Heart left ventricle (tissue), 16 donors: ENCODE results near the gene TRIM31. TPM values are rescaled to one million over a fixed set of nuclear protein-coding genes. Genes with fewer than 3 reads are reported as not detected.

Experiments
- ATAC-seq, 4 donors: fragments of 200-7000 bp; cut with Tn5 transposase; one replicate each; pipeline ENCODE4 v1.9.1; 2020 to 2022; ENCODE audit warnings: moderate library complexity in 4 of 4, mild to moderate bottlenecking in 3 of 4, moderate number of reproducible peaks in 1 of 4
- DNase-seq, 5 donors: peaks; one replicate each; pipeline ENCODE4 v3.0.0-alpha.2; 2020
- H3K27ac ChIP-seq, 12 donors: fragments of 200-600 bp; sonication (generic) in 4 of 12; one replicate each; pipeline versions ENCODE4 v1.5.0 to v1.8.0; 2016 to 2022; ENCODE audit warnings: mild to moderate bottlenecking in 2 of 12
- H3K27me3 ChIP-seq, 9 donors: fragments of 200-600 bp; sonication (generic) in 2 of 9; one replicate each; pipeline versions ENCODE4 v1.5.1 to v1.8.0; 2016 to 2022; ENCODE audit warnings: mild to moderate bottlenecking in 3 of 9
- H3K36me3 ChIP-seq, 9 donors: fragments of 200-600 bp; sonication (generic) in 2 of 9; one replicate each; pipeline versions ENCODE4 v1.5.0 to v1.8.0; 2018 to 2022; ENCODE audit warnings: mild to moderate bottlenecking in 2 of 9
- H3K4me1 ChIP-seq, 12 donors: fragments of 200-600 bp; sonication (generic) in 4 of 12; one replicate each; pipeline versions ENCODE4 v1.5.0 to v1.8.0; 2016 to 2022; ENCODE audit warnings: mild to moderate bottlenecking in 3 of 12
- H3K4me3 ChIP-seq, 12 donors: fragments of 200-600 bp; sonication (generic) in 4 of 12; one replicate each; pipeline versions ENCODE4 v1.5.0 to v1.8.0; 2017 to 2022; ENCODE audit warnings: mild to moderate bottlenecking in 9 of 12, moderate library complexity in 4 of 12
- H3K9me3 ChIP-seq, 12 donors: fragments of 200-600 bp; sonication (generic) in 4 of 12; one replicate each; pipeline versions ENCODE4 v1.5.0 to v1.8.0; 2016 to 2022; ENCODE audit warnings: mild to moderate bottlenecking in 1 of 12
- CTCF ChIP-seq, 12 donors: fragments of 200-600 bp; sonication (generic) in 4 of 12; IDR thresholded peaks; one replicate each; pipeline versions ENCODE4 v1.5.0 to v1.8.0; 2018 to 2022; ENCODE audit warnings: antibody characterized with exemption in 12 of 12, mild to moderate bottlenecking in 5 of 12
- POLR2A ChIP-seq, 2 donors: fragments of 450-650 bp; IDR thresholded peaks; one replicate each; pipeline ENCODE4 v1.6.1; 2017; ENCODE audit warnings: antibody characterized with exemption in 2 of 2, mild to moderate bottlenecking in 2 of 2, moderate library complexity in 2 of 2
- WGBS, 4 donors: extraction: QIAGEN DNeasy Blood & Tissue Kit in 2 of 4; methylation state at CpG; one replicate each; pipeline versions ENCODE4 v1.1.5 to v1.1.7; 2013 to 2018; 5-methylcytosine and 5-hydroxymethylcytosine counted together
- intact Hi-C, 10 donors: fragments of 100-400 bp; cut with DNase I; formaldehyde crosslinking; loops; one replicate each; pipeline versions ENCODE4 v1.11.1 to v1.14.2; 2022
- polyA plus RNA-seq, 2 donors: library from polyadenylated mRNA; stranded (reverse); fragments of 200-250 nt; gene quantifications; one replicate each; pipeline ENCODE4 v1.2.3, GENCODE V29; 2013
- total RNA-seq, 9 donors: library from RNA; depleted of rRNA in 2 of 9; stranded (reverse); fragments of >200 nt in 2 of 9; fragmentation: NEBNext Ultra II Directional in 3 of 9; extraction: Animal tissue kit (Norgen Biotek cat#: 25700) in 3 of 9; gene quantifications; one replicate each; pipeline versions ENCODE4 v1.1.0 to v1.2.4, GENCODE V29; 2016 to 2023
- donor health status: ischemic (EF 13 %, LVEDD 7.1; RV severe dilation, severe dysfunction).
- donor health status: healthy with polysubstance abuse.
- donor health status: DM: no; HTN: yes; CAD: no.
- donor health status: DM: no; HTN: no; CAD: no.
- donor health status: ischemic (EF 25% LVEDD 6.9; RV normal size, moderate dysfunction).
- donor health status: ischemic (EF 25% LVEDD 5.7; RV mildly dilated, moderate dysfunction).
- donor health status: healthy.
- donor health status: DM: yes; HTN: yes; CAD: no.
- donor health status: ischemic (EF 35%, LVEDD 5.7; RV mildly dilated, moderate dysfunction).
- donor health status: nonischemic (EF 11% LVEDD 7.7; RV severe dilation, severe dysfunction).
- donor health status: DM: yes; HTN: yes; CAD: no.
- donor health status: PGD.
- donor health status: ischemic (EF 29% LVEDD 5.4; RV normal size, mild dysfunction).
- donor health status: nonischemic (EF 23%, LVEDD 6.1; RV moderate dilation, normal function).

Gene TRIM31
- total and polyA plus RNA-seq, 11 donors, result not detected

- intact Hi-C loops, result no loop called here
- Histone ChIP-seq H3K27me3 (peaks cover 0 to 18% (median 5%) of the 10 kb centered on the region in 9 donors), H3K9me3 (no peaks in the 10 kb centered on the region), H3K36me3 (no peaks in the 10 kb centered on the region), H3K4me3 (no peak overlapping the region), H3K4me1 (peaks cover 0 to 13% (median 0%) of the 10 kb centered on the region in 12 donors), H3K27ac (no peak overlapping the region)
- TF ChIP-seq POLR2A (IDR thresholded peaks at IDR 0.05), result no peak
- TF ChIP-seq CTCF (IDR thresholded peaks at IDR 0.05), result no peak
- ATAC-seq (no peak), DNase-seq (no peak)
- WGBS, 4 donors, result 81 to 87% (median 85%) methylated on average over 10 of the region's 10 CpGs
Observed at GRCh38 chr6:30150671-30151395, 37.9 kb upstream of the TRIM31 start.

- Histone ChIP-seq H3K36me3 (no peaks in the 10 kb centered on the region), H3K27me3 (peaks cover 0 to 25% (median 7%) of the 10 kb centered on the region in 9 donors), H3K9me3 (no peaks in the 10 kb centered on the region), H3K4me1 (peaks cover 0 to 6% (median 0%) of the 10 kb centered on the region in 12 donors), H3K27ac (no peak overlapping the region), H3K4me3 (no peak overlapping the region)
- ATAC-seq (no peak), DNase-seq (no peak)
- TF ChIP-seq CTCF (IDR thresholded peaks at IDR 0.05) (no peak), POLR2A (IDR thresholded peaks at IDR 0.05) (no peak)
- 62 to 72% (median 67%) methylated on average over 7 of the region's 7 CpGs for WGBS, 4 donors
- intact Hi-C loops, result no loop called here
Observed at GRCh38 chr6:30149858-30150550, 37.1 kb upstream of the TRIM31 start.

- H3K9me3 ChIP-seq, result no peaks in the 10 kb centered on the region
- TF ChIP-seq POLR2A (IDR thresholded peaks at IDR 0.05) (no peak), CTCF (IDR thresholded peaks at IDR 0.05) (no peak)
- H3K36me3 ChIP-seq, result no peaks in the 10 kb centered on the region
- H3K4me3 ChIP-seq, result no peak overlapping the region
- 60 to 69% (median 66%) methylated on average over 3 of the region's 3 CpGs for WGBS, 4 donors
- DNase-seq (no peak), ATAC-seq (no peak)
- no peaks in the 10 kb centered on the region for H3K4me1 ChIP-seq
- intact Hi-C loops, result no loop called here
- peaks cover 0 to 32% (median 7%) of the 10 kb centered on the region in 9 donors for H3K27me3 ChIP-seq
- no peak overlapping the region for H3K27ac ChIP-seq
Observed at GRCh38 chr6:30149234-30149633, 36.3 kb upstream of the TRIM31 start.

GRCh38 chr6:30147096-30147495 lies 34.2 kb upstream of the TRIM31 start:
- H3K4me3 ChIP-seq, result no peak overlapping the region
- H3K4me1 ChIP-seq, result no peaks in the 10 kb centered on the region
- TF ChIP-seq POLR2A (IDR thresholded peaks at IDR 0.05) (no peak), CTCF (IDR thresholded peaks at IDR 0.05) (no peak)
- intact Hi-C loops, result no loop called here
- WGBS, 4 donors, result 67 to 90% (median 75%) methylated on average over 1 to 3 of the region's 3 CpGs
- H3K9me3 ChIP-seq, result no peaks in the 10 kb centered on the region
- ATAC-seq, result no peak
- H3K36me3 ChIP-seq, result no peaks in the 10 kb centered on the region
- peaks cover 0 to 44% (median 7%) of the 10 kb centered on the region in 9 donors for H3K27me3 ChIP-seq
- DNase-seq, result no peak
- no peak overlapping the region for H3K27ac ChIP-seq
